Measurements from ENCODE around the gene SLC6A9. TPM values are rescaled to one million over a fixed set of nuclear protein-coding genes. Genes with fewer than 3 reads are reported as not detected.
A peak's percentile ranks its signal among the peaks of the same experiment; 100 is the strongest.

SLC6A9 gene
- total and polyA plus RNA-seq, 4 experiments from 2014 or later, result 0.75 to 0.84 TPM; not detected in 2

GRCh38 chr1:44048532-44049215 is 17.4 kb upstream of the SLC6A9 start:
- intact Hi-C loops (cut with micrococcal nuclease), result no loop called here
- H3K36me3 Mint-ChIP-seq, result no peaks in the 10 kb centered on the region
- no peaks in the 10 kb centered on the region for H3K27me3 ChIP-seq (ENCODE audit: insufficient read depth, low read length)
- H3K9me3 ChIP-seq (ENCODE audit: control insufficient read depth in 1 of 2, low read length in 2 of 2), result no peaks in the 10 kb centered on the region
- H3K4me3 ChIP-seq (ENCODE audit: low read length in 2 of 2), result no peak overlapping the region
- peaks cover 12 to 13% of the 10 kb centered on the region in 2 donors for H3K27me3 Mint-ChIP-seq
- H3K9me3 Mint-ChIP-seq, result no peaks in the 10 kb centered on the region
- ChIA-PET POLR2A (ENCODE audit: partially characterized antibody) (interaction anchor here (0.9 kb wide), 1 partner anchor 85 kb away, joined by 3 read pairs; no protein-coding TSS in a partner anchor), CTCF (ENCODE audit: partially characterized antibody) (interaction anchor here (0.8 to 6.2 kb wide), 21 partner anchors 8 to 605 kb away, joined by 3 to 83 read pairs (median 4); partner anchors contain the start of genes ARTN, CCDC24, IPO13 and PTPRF)
- no peak overlapping the region for H3K27ac ChIP-seq (ENCODE audit: low read depth, low read length)
- DNase-seq, result no peak
- H3K4me3 Mint-ChIP-seq, result no peak overlapping the region
- H3K4me1 ChIP-seq (ENCODE audit: insufficient read depth, low read length), result no peaks in the 10 kb centered on the region
- H3K27ac Mint-ChIP-seq, result no peak overlapping the region
- no peaks in the 10 kb centered on the region for H3K36me3 ChIP-seq (ENCODE audit: insufficient read depth, low read length)
- peaks cover 0 to 5% (median 3%) of the 10 kb centered on the region in 4 donors for H3K4me1 Mint-ChIP-seq

DNA sequence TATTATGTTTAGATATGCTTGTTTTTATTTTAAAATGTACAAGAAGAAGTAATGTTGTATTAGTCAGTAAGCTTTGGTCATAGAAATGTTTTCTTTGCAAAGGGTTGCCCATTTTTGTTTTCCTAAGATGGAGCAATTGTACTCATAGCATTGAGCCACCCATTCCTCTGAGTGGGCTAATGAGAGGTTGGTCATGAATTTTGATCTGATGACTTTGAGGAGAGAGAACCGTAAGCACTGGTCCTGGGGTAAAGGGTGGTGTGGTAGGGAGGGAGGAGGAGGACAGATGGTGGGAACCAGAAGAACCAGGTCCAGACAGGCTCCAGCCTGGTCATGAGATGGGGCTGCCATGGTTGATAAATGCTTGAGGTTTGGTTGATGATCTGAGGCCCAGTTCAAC is 15.9 kb upstream of the SLC6A9 start:
- no peaks in the 10 kb centered on the region for H3K27me3 ChIP-seq (ENCODE audit: insufficient read depth, low read length)
- Mint-ChIP-seq H3K27ac (no peak overlapping the region), H3K9me3 (no peaks in the 10 kb centered on the region), H3K4me1 (peaks cover 0 to 5% (median 3%) of the 10 kb centered on the region in 4 donors), H3K4me3 (no peak overlapping the region), H3K27me3 (peaks cover 13 to 16% of the 10 kb centered on the region in 2 donors), H3K36me3 (no peaks in the 10 kb centered on the region)
- intact Hi-C loops (cut with micrococcal nuclease), result loop anchor here (1.0 kb wide), 2 partner anchors 42 to 518 kb away; no protein-coding TSS in a partner anchor
- no peak for DNase-seq
- no peaks in the 10 kb centered on the region for H3K36me3 ChIP-seq (ENCODE audit: insufficient read depth, low read length)
- H3K9me3 ChIP-seq (ENCODE audit: control insufficient read depth in 1 of 2, low read length in 2 of 2), result no peaks in the 10 kb centered on the region
- POLR2A ChIA-PET (ENCODE audit: partially characterized antibody), result no interaction called here
- CTCF ChIA-PET (ENCODE audit: partially characterized antibody), result interaction anchor here (0.6 to 6.2 kb wide), 14 partner anchors 10 to 519 kb away, joined by 3 to 83 read pairs (median 4); partner anchors contain the start of genes IPO13 and PTPRF
- no peaks in the 10 kb centered on the region for H3K4me1 ChIP-seq (ENCODE audit: insufficient read depth, low read length)
- H3K27ac ChIP-seq (ENCODE audit: low read depth, low read length), result no peak overlapping the region
- no peak overlapping the region for H3K4me3 ChIP-seq (ENCODE audit: low read length in 2 of 2)

GRCh38 chr1:44045064-44045463 is 13.8 kb upstream of the SLC6A9 start:
- ChIA-PET CTCF (ENCODE audit: partially characterized antibody) (interaction anchor here (3.2 to 6.2 kb wide), 3 partner anchors 10 to 39 kb away, joined by 31 to 83 read pairs (median 48); no protein-coding TSS in a partner anchor), POLR2A (ENCODE audit: partially characterized antibody) (no interaction called here)
- no peak for DNase-seq
- Mint-ChIP-seq H3K36me3 (no peaks in the 10 kb centered on the region), H3K9me3 (no peaks in the 10 kb centered on the region), H3K27ac (peak overlapping the region in 1 of 7 donors; percentile 18), H3K4me1 (peaks cover 0 to 5% (median 3%) of the 10 kb centered on the region in 4 donors), H3K27me3 (peaks cover 9 to 16% of the 10 kb centered on the region in 2 donors), H3K4me3 (no peak overlapping the region)
- no peaks in the 10 kb centered on the region for H3K9me3 ChIP-seq (ENCODE audit: control insufficient read depth in 1 of 2, low read length in 2 of 2)
- intact Hi-C loops (cut with micrococcal nuclease), result no loop called here
- no peaks in the 10 kb centered on the region for H3K27me3 ChIP-seq (ENCODE audit: insufficient read depth, low read length)
- H3K27ac ChIP-seq (ENCODE audit: low read depth, low read length), result no peak overlapping the region
- no peaks in the 10 kb centered on the region for H3K4me1 ChIP-seq (ENCODE audit: insufficient read depth, low read length)
- H3K4me3 ChIP-seq (ENCODE audit: low read length in 2 of 2), result no peak overlapping the region
- no peaks in the 10 kb centered on the region for H3K36me3 ChIP-seq (ENCODE audit: insufficient read depth, low read length)

GRCh38 chr1:44044071-44044801 is 13.0 kb upstream of the SLC6A9 start:
- H3K36me3 ChIP-seq (ENCODE audit: insufficient read depth, low read length), result no peaks in the 10 kb centered on the region
- H3K9me3 Mint-ChIP-seq, result no peaks in the 10 kb centered on the region
- H3K27ac Mint-ChIP-seq, result no peak overlapping the region
- no peak overlapping the region for H3K4me3 ChIP-seq (ENCODE audit: low read length in 2 of 2)
- H3K27me3 ChIP-seq (ENCODE audit: insufficient read depth, low read length), result no peaks in the 10 kb centered on the region
- H3K4me3 Mint-ChIP-seq, result no peak overlapping the region
- H3K4me1 ChIP-seq (ENCODE audit: insufficient read depth, low read length), result no peaks in the 10 kb centered on the region
- ChIA-PET POLR2A (ENCODE audit: partially characterized antibody) (no interaction called here), CTCF (ENCODE audit: partially characterized antibody) (interaction anchor here (3.2 kb wide), 1 partner anchor 38 kb away, joined by 31 read pairs; no protein-coding TSS in a partner anchor)
- no peak for DNase-seq
- intact Hi-C loops (cut with micrococcal nuclease), result no loop called here
- H3K4me1 Mint-ChIP-seq, result peaks cover 0 to 5% (median 3%) of the 10 kb centered on the region in 4 donors
- H3K27me3 Mint-ChIP-seq, result peaks cover 9 to 16% of the 10 kb centered on the region in 2 donors
- H3K9me3 ChIP-seq (ENCODE audit: control insufficient read depth in 1 of 2, low read length in 2 of 2), result no peaks in the 10 kb centered on the region
- no peaks in the 10 kb centered on the region for H3K36me3 Mint-ChIP-seq
- H3K27ac ChIP-seq (ENCODE audit: low read depth, low read length), result no peak overlapping the region

DNA sequence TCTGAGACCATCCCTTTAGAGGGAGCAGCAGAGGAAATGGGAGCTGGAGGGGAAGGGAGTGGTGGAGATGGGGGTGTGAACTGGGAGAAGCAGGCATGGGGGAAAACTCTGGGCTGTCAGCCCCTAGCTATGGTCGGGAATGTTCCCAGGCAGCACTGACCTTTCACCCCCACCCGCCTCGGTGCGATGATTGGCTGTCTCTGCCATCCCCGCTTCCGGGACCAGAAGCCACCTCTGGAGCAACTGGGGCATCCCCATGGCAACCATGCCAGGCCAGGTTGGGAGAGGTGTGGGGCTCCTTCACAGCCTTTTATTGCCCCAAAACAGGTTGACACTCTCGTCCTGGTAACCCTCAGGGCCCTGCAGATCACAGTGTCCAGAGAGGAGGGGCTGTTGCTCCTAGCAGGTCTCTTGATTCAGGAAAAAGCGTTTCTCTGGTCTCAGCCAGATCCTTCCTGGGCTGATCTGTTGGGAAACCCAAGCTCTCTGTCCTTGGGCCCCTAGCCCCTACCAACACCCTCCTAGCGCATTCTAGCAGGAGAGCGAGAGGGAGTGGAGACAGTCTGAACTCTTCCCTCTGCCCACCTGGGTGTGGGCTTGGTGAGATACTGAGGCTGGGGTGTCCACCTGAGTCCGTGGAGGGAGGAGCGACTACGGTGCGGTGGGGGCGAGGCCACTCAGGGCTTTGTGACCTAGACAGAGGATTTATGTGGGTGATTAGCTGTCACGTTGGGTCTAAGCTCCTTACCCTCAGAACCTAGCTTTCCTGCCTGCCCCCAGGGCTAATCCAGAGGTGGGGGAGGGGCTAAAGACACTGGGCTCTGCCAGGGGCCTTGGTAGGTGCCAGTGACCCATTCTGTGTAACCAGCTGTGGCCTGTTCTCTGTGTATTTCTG is 12.2 kb upstream of the SLC6A9 start:
- POLR2A ChIA-PET (ENCODE audit: partially characterized antibody), result no interaction called here
- H3K36me3 ChIP-seq (ENCODE audit: insufficient read depth, low read length), result no peaks in the 10 kb centered on the region
- DNase-seq, result no peak
- no peaks in the 10 kb centered on the region for H3K27me3 ChIP-seq (ENCODE audit: insufficient read depth, low read length)
- Mint-ChIP-seq H3K27ac (no peak overlapping the region), H3K9me3 (no peaks in the 10 kb centered on the region), H3K4me1 (peaks cover 0 to 5% (median 3%) of the 10 kb centered on the region in 4 donors), H3K4me3 (no peak overlapping the region), H3K27me3 (peaks cover 6 to 13% of the 10 kb centered on the region in 2 donors), H3K36me3 (no peaks in the 10 kb centered on the region)
- CTCF ChIA-PET (ENCODE audit: partially characterized antibody), result interaction anchor here (3.2 kb wide), 1 partner anchor 38 kb away, joined by 31 read pairs; no protein-coding TSS in a partner anchor
- no peak overlapping the region for H3K4me3 ChIP-seq (ENCODE audit: low read length in 2 of 2)
- no peaks in the 10 kb centered on the region for H3K4me1 ChIP-seq (ENCODE audit: insufficient read depth, low read length)
- H3K9me3 ChIP-seq (ENCODE audit: control insufficient read depth in 1 of 2, low read length in 2 of 2), result no peaks in the 10 kb centered on the region
- H3K27ac ChIP-seq (ENCODE audit: low read depth, low read length), result no peak overlapping the region
- intact Hi-C loops (cut with micrococcal nuclease), result no loop called here

GRCh38 chr1:44040846-44041245 is 9.6 kb upstream of the SLC6A9 start:
- ChIA-PET CTCF (ENCODE audit: partially characterized antibody) (interaction anchor here (1.2 to 2.8 kb wide), 2 partner anchors 35 to 37 kb away, joined by 3 to 24 read pairs; no protein-coding TSS in a partner anchor), POLR2A (ENCODE audit: partially characterized antibody) (no interaction called here)
- H3K9me3 Mint-ChIP-seq, result no peaks in the 10 kb centered on the region
- no peak for DNase-seq
- H3K27ac Mint-ChIP-seq, result no peak overlapping the region
- Histone ChIP-seq H3K4me3 (ENCODE audit: low read length in 2 of 2) (no peak overlapping the region), H3K27me3 (ENCODE audit: insufficient read depth, low read length) (no peaks in the 10 kb centered on the region), H3K27ac (ENCODE audit: low read depth, low read length) (no peak overlapping the region), H3K4me1 (ENCODE audit: insufficient read depth, low read length) (no peaks in the 10 kb centered on the region), H3K36me3 (ENCODE audit: insufficient read depth, low read length) (no peaks in the 10 kb centered on the region), H3K9me3 (ENCODE audit: control insufficient read depth in 1 of 2, low read length in 2 of 2) (no peaks in the 10 kb centered on the region)
- H3K27me3 Mint-ChIP-seq, result peaks cover 3 to 8% of the 10 kb centered on the region in 2 donors
- no peaks in the 10 kb centered on the region for H3K36me3 Mint-ChIP-seq
- intact Hi-C loops (cut with micrococcal nuclease), result no loop called here
- H3K4me1 Mint-ChIP-seq, result peaks cover 0 to 5% (median 2%) of the 10 kb centered on the region in 4 donors
- H3K4me3 Mint-ChIP-seq, result no peak overlapping the region
